ENCODE measurements around the gene CD68. TPM values are rescaled to one million over a fixed set of nuclear protein-coding genes. Genes with fewer than 3 reads are reported as not detected.
A peak's percentile ranks its signal among the peaks of the same experiment; 100 is the strongest.

Gene CD68
- total and polyA plus RNA-seq, 7 donors, result 24.6 to 161 (median 56.4) TPM

DNA sequence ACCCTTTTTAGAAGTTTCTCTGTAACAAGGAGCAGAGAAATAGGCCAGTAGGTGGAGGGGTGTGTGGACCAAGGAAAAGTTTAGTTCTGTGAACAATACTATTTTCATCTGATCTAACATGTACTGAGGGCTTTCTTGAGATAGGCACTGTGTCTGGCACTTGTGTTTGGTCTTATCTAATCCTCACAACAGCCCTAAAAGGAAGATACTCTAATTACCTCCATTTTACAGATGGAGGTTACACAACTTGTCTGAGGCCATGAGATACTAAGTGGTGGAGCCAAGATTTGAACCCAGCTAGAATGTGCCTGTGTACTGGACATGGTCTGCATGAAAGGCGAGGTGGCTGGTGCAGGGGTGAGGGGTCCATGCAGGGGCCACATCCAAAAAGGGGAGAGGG is 26.1 kb upstream of the CD68 start:
- Histone ChIP-seq H3K27me3 (no peaks in the 10 kb centered on the region), H3K4me1 (peaks cover 0 to 33% (median 30%) of the 10 kb centered on the region in 4 donors), H3K4me3 (no peak overlapping the region), H3K36me3 (peaks cover 0 to 17% (median 11%) of the 10 kb centered on the region in 4 donors), H3K27ac (peak overlapping the region in 2 of 4 donors; percentile 2 to 35), H3K9me3 (no peaks in the 10 kb centered on the region)
- intact Hi-C loops (cut with DNase I), result no loop called here
- WGBS, 2 donors, result 98 to 100% methylated on average over 1 of the region's 1 CpG
- TF ChIP-seq, protein P1, sequence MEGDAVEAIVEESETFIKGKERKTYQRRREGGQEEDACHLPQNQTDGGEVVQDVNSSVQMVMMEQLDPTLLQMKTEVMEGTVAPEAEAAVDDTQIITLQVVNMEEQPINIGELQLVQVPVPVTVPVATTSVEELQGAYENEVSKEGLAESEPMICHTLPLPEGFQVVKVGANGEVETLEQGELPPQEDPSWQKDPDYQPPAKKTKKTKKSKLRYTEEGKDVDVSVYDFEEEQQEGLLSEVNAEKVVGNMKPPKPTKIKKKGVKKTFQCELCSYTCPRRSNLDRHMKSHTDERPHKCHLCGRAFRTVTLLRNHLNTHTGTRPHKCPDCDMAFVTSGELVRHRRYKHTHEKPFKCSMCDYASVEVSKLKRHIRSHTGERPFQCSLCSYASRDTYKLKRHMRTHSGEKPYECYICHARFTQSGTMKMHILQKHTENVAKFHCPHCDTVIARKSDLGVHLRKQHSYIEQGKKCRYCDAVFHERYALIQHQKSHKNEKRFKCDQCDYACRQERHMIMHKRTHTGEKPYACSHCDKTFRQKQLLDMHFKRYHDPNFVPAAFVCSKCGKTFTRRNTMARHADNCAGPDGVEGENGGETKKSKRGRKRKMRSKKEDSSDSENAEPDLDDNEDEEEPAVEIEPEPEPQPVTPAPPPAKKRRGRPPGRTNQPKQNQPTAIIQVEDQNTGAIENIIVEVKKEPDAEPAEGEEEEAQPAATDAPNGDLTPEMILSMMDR (IDR thresholded peaks at IDR 0.05), result no peak
- TF ChIP-seq EP300 (IDR thresholded peaks at IDR 0.05) (no peak), POLR2AphosphoS5 (IDR thresholded peaks at IDR 0.05) (no peak), POLR2A (IDR thresholded peaks at IDR 0.05) (no peak)
- DNase-seq, result no peak

GRCh38 chr17:7555320-7555948 is 24.0 kb upstream of the CD68 start:
- no peak overlapping the region for H3K4me3 ChIP-seq
- intact Hi-C loops (cut with DNase I), result no loop called here
- peaks cover 0 to 14% (median 11%) of the 10 kb centered on the region in 4 donors for H3K36me3 ChIP-seq
- no peak for TF ChIP-seq EP300 (IDR thresholded peaks at IDR 0.05)
- TF ChIP-seq, protein P1 (IDR thresholded peaks at IDR 0.05), result no peak
- no peak for TF ChIP-seq POLR2A (IDR thresholded peaks at IDR 0.05)
- no peak for TF ChIP-seq POLR2AphosphoS5 (IDR thresholded peaks at IDR 0.05)
- H3K27ac ChIP-seq, result no peak overlapping the region
- 77 to 87% methylated on average over 10 of the region's 10 CpGs for whole genome bisulfite sequencing, 2 donors
- H3K9me3 ChIP-seq, result no peaks in the 10 kb centered on the region
- H3K27me3 ChIP-seq, result no peaks in the 10 kb centered on the region
- no peak for DNase-seq
- H3K4me1 ChIP-seq, result peaks cover 0 to 36% (median 35%) of the 10 kb centered on the region in 4 donors

- TF ChIP-seq POLR2A (IDR thresholded peaks at IDR 0.05) (no peak), EP300 (IDR thresholded peaks at IDR 0.05) (no peak), POLR2AphosphoS5 (IDR thresholded peaks at IDR 0.05) (no peak)
- TF ChIP-seq, protein P1 (IDR thresholded peaks at IDR 0.05), result no peak
- Histone ChIP-seq H3K4me3 (no peak overlapping the region), H3K4me1 (peaks cover 0 to 41% (median 39%) of the 10 kb centered on the region in 4 donors), H3K27ac (peak overlapping the region; percentile 89 to 98 (median 97)), H3K36me3 (peaks cover 0 to 5% (median 2%) of the 10 kb centered on the region in 4 donors), H3K9me3 (no peaks in the 10 kb centered on the region), H3K27me3 (no peaks in the 10 kb centered on the region)
- no peak for DNase-seq
- intact Hi-C loops (cut with DNase I), result no loop called here
- WGBS, 2 donors, result 22 to 71% methylated on average over 12 of the region's 12 CpGs
Observed at GRCh38 chr17:7556627-7557026, 22.8 kb upstream of the CD68 start.

DNA sequence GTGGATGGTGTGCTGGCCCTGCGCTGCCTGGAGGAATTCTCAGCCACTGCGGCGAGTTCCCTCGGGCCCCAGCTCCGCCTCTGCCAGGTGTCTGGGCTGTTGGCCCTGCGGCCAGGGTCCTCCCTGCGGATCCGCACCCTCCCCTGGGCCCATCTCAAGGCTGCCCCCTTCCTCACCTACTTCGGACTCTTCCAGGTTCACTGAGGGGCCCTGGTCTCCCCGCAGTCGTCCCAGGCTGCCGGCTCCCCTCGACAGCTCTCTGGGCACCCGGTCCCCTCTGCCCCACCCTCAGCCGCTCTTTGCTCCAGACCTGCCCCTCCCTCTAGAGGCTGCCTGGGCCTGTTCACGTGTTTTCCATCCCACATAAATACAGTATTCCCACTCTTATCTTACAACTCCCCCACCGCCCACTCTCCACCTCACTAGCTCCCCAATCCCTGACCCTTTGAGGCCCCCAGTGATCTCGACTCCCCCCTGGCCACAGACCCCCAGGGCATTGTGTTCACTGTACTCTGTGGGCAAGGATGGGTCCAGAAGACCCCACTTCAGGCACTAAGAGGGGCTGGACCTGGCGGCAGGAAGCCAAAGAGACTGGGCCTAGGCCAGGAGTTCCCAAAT is 22.2 kb upstream of the CD68 start:
- TF ChIP-seq POLR2A (IDR thresholded peaks at IDR 0.05) (peak in 1 of 2 donors; percentile 19), POLR2AphosphoS5 (IDR thresholded peaks at IDR 0.05) (no peak)
- TF ChIP-seq, protein P1 (IDR thresholded peaks at IDR 0.05), result no peak
- WGBS, 2 donors, result 18 to 54% methylated on average over 19 of the region's 19 CpGs
- H3K4me1 ChIP-seq, result peaks cover 0 to 43% (median 40%) of the 10 kb centered on the region in 4 donors
- H3K9me3 ChIP-seq, result no peaks in the 10 kb centered on the region
- H3K36me3 ChIP-seq, result peaks cover 0 to 5% (median 0%) of the 10 kb centered on the region in 4 donors
- H3K27me3 ChIP-seq, result no peaks in the 10 kb centered on the region
- H3K4me3 ChIP-seq, result no peak overlapping the region
- no peak for DNase-seq
- intact Hi-C loops (cut with DNase I), result no loop called here
- peak overlapping the region; percentile 89 to 98 (median 97) for H3K27ac ChIP-seq

All from sigmoid colon (tissue), 7 donors.